HG02981 (cell line): Measurements from ENCODE around the gene CALCOCO2.
"Not testable (repeated sequence)": the region's sequence is repeated elsewhere in the genome, so short reads cannot be mapped to it uniquely, and the experiment has no call there.

ENCODE experiments used
- ATAC-seq: cut with Tn5 transposase; IDR thresholded peaks from one replicate; pipeline ENCODE4 v1.9.1; 2021; ENCODE audit warnings: mild to moderate bottlenecking, moderate library complexity; ENCODE audit not compliant: unreplicated experiment

Gene CALCOCO2

GRCh38 chr17:48872409-48872808, 41.6 kb downstream of the CALCOCO2 start:
- ATAC-seq = not testable (repeated sequence)

- ATAC-seq = no peak
These were observed 42.4 kb downstream of the CALCOCO2 start for GRCh38 chr17:48873209-48873608.

- ATAC-seq = no peak
These were observed 43.0 kb downstream of the CALCOCO2 start for GRCh38 chr17:48873696-48874443.

- ATAC-seq = no peak
These were observed 48.4 kb downstream of the CALCOCO2 start for GRCh38 chr17:48878920-48879898.

GRCh38 chr17:48882272-48882671, 51.4 kb downstream of the CALCOCO2 start:
- no peak for ATAC-seq

- ATAC-seq = no peak
These were observed 52.3 kb downstream of the CALCOCO2 start for GRCh38 chr17:48883171-48883570.

GRCh38 chr17:48890086-48890485, 59.3 kb downstream of the CALCOCO2 start:
- no peak for ATAC-seq

- no peak for ATAC-seq
These were observed 62.3 kb downstream of the CALCOCO2 start for GRCh38 chr17:48892940-48893645.

GRCh38 chr17:48893646-48894508, 63.0 kb downstream of the CALCOCO2 start:
- no peak for ATAC-seq

GRCh38 chr17:48894886-48895285, 64.1 kb downstream of the CALCOCO2 start:
- no peak for ATAC-seq

GRCh38 chr17:48901241-48901640, 70.4 kb downstream of the CALCOCO2 start:
- ATAC-seq = no peak

GRCh38 chr17:48903401-48903800, 72.6 kb downstream of the CALCOCO2 start:
- ATAC-seq = no peak

GRCh38 chr17:48904428-48904827, 73.6 kb downstream of the CALCOCO2 start:
- no peak for ATAC-seq

- ATAC-seq = no peak
These were observed 75.2 kb downstream of the CALCOCO2 start for GRCh38 chr17:48905987-48906515.

- peak; percentile 4 for ATAC-seq
These were observed 76.8 kb downstream of the CALCOCO2 start for GRCh38 chr17:48907713-48908046.

- ATAC-seq = peak; percentile 65
These were observed 77.4 kb downstream of the CALCOCO2 start, which contains the start of gene UBE2Z for GRCh38 chr17:48908047-48908843. Gene UBE2Z, plus strand, starts transcription at chr17:48908407. Its CDS starts 97 bp downstream, at chr17:48908504.

- ATAC-seq = peak; percentile 54
These were observed 78.1 kb downstream of the CALCOCO2 start for GRCh38 chr17:48908853-48909394.

- no peak for ATAC-seq
These were observed 78.9 kb downstream of the CALCOCO2 start for GRCh38 chr17:48909783-48910182.

- no peak for ATAC-seq
These were observed 79.5 kb downstream of the CALCOCO2 start for GRCh38 chr17:48910370-48910769.
